ENCODE data around the gene GNAS.
"Not testable (repeated sequence)": the region's sequence is repeated elsewhere in the genome, so short reads cannot be mapped to it uniquely, and the experiment has no call there.

GNAS gene

DNA sequence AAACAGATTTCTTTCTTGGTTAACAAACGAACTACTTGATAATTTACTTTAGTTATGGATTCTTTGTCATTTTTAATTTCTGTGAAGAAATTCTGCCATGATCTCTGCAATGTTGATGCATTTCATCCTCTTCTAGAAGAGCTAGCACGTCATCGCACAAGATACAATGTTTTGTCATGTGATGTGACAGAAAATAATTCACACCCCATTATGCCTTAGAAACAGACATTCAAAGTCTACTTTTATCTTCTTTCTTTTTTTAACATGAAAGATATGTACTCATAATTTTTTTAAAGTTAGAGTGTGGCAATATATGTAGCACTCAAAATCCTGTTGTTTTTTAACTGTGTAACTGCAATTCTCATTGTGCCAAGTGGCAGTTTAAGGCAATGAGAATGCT is 89.0 kb downstream of the GNAS start:
- DNase-seq = no peak

DNA sequence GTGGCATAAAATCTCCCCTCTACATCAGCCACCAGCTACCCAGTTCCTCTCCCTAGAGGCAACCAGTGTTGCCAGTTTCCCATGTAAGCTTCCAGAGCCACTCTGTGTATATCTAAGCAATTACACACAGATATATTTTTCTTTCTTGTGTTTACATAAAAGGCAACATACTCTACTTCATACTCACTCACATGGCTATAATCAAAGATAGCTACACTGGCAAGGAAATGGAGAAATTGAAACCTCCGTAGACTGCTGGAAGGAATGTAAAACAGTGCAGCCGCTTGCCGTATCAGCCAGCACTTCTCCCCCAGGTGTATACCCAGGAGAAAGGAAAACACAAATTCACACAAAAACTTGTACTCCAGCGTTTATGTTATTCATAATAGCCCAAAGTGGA is 90.0 kb downstream of the GNAS start:
- DNase-seq = no peak

DNA sequence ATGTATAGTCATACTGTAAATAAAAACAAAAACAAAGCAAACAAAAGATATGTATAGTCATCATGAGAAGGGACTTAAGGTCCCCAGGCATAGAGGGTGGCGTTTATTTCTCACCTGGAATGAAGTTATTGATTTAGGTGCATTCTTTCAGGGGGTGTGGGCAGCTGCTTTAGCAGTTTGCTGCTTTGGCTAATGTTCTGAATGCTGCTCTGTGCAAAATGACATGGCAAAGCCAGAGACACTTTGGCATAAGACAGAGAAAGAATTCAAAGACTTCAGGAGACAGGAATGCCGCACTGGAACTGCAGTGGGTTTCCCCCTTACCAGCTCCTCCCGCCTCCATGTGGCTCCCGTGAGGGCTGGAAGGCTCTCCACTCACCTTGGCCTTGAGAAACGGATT is 92.1 kb downstream of the GNAS start:
- no peak for DNase-seq

DNA sequence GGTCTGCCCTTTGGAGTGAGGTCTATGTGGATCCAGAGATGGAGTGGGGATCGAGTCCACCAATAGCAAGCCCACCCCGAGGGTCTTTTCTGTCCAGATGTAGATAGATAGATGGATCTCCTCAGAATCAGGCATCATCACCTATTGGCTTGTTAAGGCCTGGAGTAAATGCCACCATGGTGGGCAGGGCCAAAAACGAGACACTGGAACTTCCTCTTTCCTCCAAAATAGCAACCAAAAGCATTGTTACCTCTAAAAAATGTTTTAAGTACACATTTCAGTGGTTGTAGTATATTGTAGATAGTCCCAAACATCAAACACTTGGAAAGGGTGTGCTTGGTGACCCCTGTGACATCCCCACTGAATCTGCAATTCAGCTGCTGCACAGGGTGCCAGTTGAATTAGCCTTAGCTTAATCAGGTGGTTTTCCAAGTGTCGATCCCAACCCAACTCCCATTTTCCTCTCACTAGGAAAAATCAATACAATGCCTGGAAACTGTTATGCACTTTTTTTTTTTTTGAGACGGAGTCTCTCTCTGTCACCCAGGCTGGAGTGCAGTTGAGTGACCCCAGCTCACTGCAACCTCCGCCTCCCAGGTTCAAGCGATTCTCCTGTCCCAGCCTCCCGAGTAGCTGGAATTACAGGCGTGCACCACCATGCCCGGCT is 93.6 kb downstream of the GNAS start:
- no peak for DNase-seq

DNA sequence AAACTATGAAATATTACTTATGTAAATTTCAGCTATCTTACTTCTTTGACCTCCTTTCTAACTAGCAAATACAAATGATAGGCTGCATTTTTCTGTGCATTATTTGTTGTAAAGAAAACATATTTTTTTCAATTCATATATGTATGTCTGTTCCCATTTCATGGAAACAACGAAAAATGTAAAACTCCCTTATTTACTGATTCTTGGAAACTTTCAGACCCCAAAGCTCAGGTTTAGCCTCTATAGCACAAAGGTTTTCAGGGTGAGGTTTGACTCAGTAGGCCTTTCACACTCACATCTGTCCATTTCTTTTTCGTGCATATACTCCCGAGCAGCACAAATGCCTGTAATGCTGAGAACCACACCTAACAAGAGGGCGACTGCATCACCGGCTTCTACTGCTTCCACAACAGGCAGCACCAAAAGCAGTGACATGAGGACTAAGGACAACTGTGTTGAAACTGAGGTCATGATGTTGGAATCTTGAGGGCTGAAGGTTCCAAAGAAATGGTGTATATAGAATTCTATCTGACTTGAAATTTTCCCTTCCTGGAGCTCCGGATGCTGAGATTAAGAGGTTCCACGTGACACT is 95.4 kb downstream of the GNAS start:
- DNase-seq = not testable (repeated sequence)

DNA sequence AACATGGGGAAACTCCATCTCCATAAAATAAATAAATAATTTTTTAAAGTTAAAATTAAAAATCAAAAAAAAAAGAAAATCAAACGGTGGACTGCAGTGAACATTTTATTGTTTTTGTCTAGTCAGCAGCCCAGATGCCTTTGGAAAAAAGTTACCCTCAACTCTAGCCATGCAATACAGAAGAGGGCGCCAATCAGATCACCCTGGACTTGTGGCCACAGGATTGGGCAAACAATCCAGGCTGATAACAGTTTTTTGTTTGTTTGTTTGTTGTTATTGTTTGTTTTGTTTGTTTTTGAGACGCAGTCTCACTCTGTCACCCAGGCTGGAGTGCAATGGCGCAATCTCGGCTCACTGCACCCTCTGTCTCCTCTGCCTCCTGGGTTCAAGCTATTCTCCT is 98.1 kb downstream of the GNAS start:
- DNase-seq = no peak

DNA sequence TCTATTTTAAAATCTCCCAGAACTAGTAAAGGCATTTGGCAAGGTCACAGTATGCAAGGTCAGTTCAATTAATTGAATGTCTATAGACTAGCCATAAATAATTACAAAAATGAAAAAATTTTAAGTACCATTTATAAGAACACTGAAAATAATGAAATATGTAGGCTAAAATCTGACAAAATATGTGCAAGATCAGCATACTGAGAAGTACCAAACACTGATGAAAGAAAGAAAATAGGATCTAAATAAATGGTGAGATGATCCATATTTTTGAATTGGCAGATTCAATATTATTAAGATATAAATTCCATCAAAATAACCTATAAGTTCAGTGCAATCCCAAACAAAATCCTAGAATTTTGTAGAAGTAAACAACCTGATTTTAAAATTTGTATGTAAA is 100.5 kb downstream of the GNAS start:
- no peak for DNase-seq

DNA sequence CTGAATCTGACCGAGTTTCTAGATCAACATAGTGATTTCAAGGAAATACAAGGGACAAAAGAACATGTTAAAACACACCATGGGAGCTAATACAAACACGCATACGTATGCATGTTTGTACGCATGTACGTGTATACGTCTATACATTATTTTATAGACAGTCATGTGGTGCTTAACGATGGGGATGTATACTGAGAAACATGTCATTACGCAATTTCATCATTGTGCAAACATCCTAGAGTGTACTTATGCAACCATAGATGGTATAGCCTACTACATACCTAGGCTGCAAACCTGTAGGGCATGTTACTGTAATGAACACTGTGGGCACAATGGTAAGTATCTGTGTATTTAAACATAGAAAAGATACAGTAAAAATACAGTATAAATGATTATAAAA is 103.6 kb downstream of the GNAS start:
- no peak for DNase-seq

DNA sequence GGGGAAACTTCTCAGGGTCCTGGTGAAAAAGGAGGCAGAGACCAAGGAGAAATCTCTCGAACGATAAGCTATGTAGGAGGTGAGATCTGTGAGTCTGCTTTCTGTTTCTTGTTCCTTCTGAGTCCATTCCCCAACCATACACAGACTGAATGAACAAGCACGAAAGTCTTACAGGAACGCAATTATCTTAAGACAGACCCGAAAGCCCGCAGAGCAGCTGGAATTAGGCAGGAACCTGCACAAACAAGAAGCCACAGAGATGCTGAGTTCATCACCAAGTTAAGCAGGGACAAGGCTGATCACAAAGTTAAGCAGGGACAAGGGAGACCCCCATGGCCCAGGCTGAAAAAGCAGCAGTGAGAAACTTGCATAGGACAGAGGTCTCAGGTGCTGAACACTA is 107.1 kb downstream of the GNAS start:
- no peak for DNase-seq
